ENCODE measurements around the gene CFAP46. TPM values are rescaled to one million over a fixed set of nuclear protein-coding genes. Genes with fewer than 3 reads are reported as not detected.

Gene CFAP46
- total RNA-seq, 1 donor from 2014 or later = 1.3 TPM

DNA sequence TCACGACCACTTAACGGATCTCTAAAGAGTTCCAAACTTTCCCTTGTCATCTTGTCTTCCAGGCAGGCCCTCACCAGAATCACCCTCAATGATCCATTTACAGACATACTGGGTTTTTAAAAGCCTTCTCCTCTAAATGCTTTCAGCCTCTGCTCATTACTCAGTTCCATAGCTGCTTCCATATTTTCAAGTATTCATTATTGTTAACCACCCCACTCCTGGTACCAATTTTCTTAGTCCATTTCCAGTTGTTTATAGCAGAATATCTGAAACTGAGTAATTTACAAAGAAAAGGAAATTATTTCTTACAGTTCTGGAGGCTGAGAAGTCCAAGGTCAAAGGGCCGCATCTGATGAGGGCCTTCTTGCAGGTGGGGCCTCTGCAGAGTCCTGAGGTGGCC is 100.0 kb downstream of the CFAP46 start:
- Mint-ChIP-seq H3K9me3 (ENCODE audit: unreplicated experiment) (peaks cover 7% of the 10 kb centered on the region), H3K27me3 (ENCODE audit: low read depth, unreplicated experiment) (peaks cover 42% of the 10 kb centered on the region), H3K4me3 (ENCODE audit: unreplicated experiment) (no peak overlapping the region), H3K27ac (ENCODE audit: unreplicated experiment) (no peak overlapping the region), H3K4me1 (ENCODE audit: low read depth, unreplicated experiment) (no peaks in the 10 kb centered on the region), H3K36me3 (ENCODE audit: low read depth, unreplicated experiment) (peaks cover 2% of the 10 kb centered on the region)
- H3K9ac ChIP-seq (ENCODE audit: low read length) = no peak overlapping the region
- H3K36me3 ChIP-seq (ENCODE audit: insufficient read depth, low read length) = no peaks in the 10 kb centered on the region
- no peaks in the 10 kb centered on the region for H4K20me1 ChIP-seq (ENCODE audit: insufficient read depth, low read length)
- H3K27me3 ChIP-seq (ENCODE audit: insufficient read depth, low read length) = no peaks in the 10 kb centered on the region
- FAIRE-seq (no peak), DNase-seq (ENCODE audit: low read depth) (no peak)
- TF ChIP-seq EZH2 (IDR thresholded peaks at IDR 0.05; ENCODE audit: insufficient read depth, low read length) = no peak
- TF ChIP-seq, protein P1, sequence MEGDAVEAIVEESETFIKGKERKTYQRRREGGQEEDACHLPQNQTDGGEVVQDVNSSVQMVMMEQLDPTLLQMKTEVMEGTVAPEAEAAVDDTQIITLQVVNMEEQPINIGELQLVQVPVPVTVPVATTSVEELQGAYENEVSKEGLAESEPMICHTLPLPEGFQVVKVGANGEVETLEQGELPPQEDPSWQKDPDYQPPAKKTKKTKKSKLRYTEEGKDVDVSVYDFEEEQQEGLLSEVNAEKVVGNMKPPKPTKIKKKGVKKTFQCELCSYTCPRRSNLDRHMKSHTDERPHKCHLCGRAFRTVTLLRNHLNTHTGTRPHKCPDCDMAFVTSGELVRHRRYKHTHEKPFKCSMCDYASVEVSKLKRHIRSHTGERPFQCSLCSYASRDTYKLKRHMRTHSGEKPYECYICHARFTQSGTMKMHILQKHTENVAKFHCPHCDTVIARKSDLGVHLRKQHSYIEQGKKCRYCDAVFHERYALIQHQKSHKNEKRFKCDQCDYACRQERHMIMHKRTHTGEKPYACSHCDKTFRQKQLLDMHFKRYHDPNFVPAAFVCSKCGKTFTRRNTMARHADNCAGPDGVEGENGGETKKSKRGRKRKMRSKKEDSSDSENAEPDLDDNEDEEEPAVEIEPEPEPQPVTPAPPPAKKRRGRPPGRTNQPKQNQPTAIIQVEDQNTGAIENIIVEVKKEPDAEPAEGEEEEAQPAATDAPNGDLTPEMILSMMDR (IDR thresholded peaks at IDR 0.05; ENCODE audit: insufficient read depth, low read depth, low read length) = no peak
- H3K4me1 ChIP-seq (ENCODE audit: insufficient read depth, low read length) = no peaks in the 10 kb centered on the region
- no peaks in the 10 kb centered on the region for H3K79me2 ChIP-seq (ENCODE audit: insufficient read depth, low read length)
- H3K27ac ChIP-seq (ENCODE audit: low read depth, low read length) = no peak overlapping the region
- H3K4me2 ChIP-seq (ENCODE audit: low read length) = no peak overlapping the region
- H2AFZ ChIP-seq (ENCODE audit: low read depth, low read length) = no peak overlapping the region
- no peak overlapping the region for H3K4me3 ChIP-seq (ENCODE audit: insufficient read depth, low read depth, low read length)
- no peaks in the 10 kb centered on the region for H3K9me3 ChIP-seq (ENCODE audit: insufficient read depth, low read depth, low read length)

DNA sequence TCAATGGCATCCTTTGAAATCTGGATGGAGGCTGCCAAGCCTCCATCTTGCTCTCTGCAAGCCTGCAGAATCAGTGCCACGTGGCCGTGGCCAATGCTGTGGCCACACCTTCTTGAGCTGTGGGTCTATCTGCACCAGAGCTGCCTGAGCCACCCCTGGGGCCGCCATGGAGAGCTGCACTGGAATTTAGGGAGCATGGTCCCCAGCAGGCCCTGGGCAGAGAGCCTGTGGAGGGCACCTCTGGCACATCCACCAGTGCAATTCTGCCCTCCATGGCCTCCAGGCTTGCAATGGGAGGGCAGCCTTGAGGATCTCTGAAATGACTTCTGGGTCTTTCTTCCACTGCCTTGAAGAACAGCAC is 100.8 kb downstream of the CFAP46 start:
- Histone ChIP-seq H3K9me3 (ENCODE audit: insufficient read depth, low read depth, low read length) (no peaks in the 10 kb centered on the region), H3K4me1 (ENCODE audit: insufficient read depth, low read length) (no peaks in the 10 kb centered on the region), H4K20me1 (ENCODE audit: insufficient read depth, low read length) (no peaks in the 10 kb centered on the region), H2AFZ (ENCODE audit: low read depth, low read length) (no peak overlapping the region), H3K36me3 (ENCODE audit: insufficient read depth, low read length) (no peaks in the 10 kb centered on the region), H3K79me2 (ENCODE audit: insufficient read depth, low read length) (no peaks in the 10 kb centered on the region), H3K27ac (ENCODE audit: low read depth, low read length) (no peak overlapping the region), H3K9ac (ENCODE audit: low read length) (no peak overlapping the region), H3K4me3 (ENCODE audit: insufficient read depth, low read depth, low read length) (no peak overlapping the region), H3K27me3 (ENCODE audit: insufficient read depth, low read length) (no peaks in the 10 kb centered on the region), H3K4me2 (ENCODE audit: low read length) (no peak overlapping the region)
- peaks cover 2% of the 10 kb centered on the region for H3K36me3 Mint-ChIP-seq (ENCODE audit: low read depth, unreplicated experiment)
- DNase-seq (ENCODE audit: low read depth) (no peak), FAIRE-seq (no peak)
- peaks cover 44% of the 10 kb centered on the region for H3K27me3 Mint-ChIP-seq (ENCODE audit: low read depth, unreplicated experiment)
- no peaks in the 10 kb centered on the region for H3K4me1 Mint-ChIP-seq (ENCODE audit: low read depth, unreplicated experiment)
- no peak overlapping the region for H3K4me3 Mint-ChIP-seq (ENCODE audit: unreplicated experiment)
- H3K9me3 Mint-ChIP-seq (ENCODE audit: unreplicated experiment) = peaks cover 7% of the 10 kb centered on the region
- no peak overlapping the region for H3K27ac Mint-ChIP-seq (ENCODE audit: unreplicated experiment)
- TF ChIP-seq, protein P1 (IDR thresholded peaks at IDR 0.05; ENCODE audit: insufficient read depth, low read depth, low read length) = no peak
- TF ChIP-seq EZH2 (IDR thresholded peaks at IDR 0.05; ENCODE audit: insufficient read depth, low read length) = no peak

DNA sequence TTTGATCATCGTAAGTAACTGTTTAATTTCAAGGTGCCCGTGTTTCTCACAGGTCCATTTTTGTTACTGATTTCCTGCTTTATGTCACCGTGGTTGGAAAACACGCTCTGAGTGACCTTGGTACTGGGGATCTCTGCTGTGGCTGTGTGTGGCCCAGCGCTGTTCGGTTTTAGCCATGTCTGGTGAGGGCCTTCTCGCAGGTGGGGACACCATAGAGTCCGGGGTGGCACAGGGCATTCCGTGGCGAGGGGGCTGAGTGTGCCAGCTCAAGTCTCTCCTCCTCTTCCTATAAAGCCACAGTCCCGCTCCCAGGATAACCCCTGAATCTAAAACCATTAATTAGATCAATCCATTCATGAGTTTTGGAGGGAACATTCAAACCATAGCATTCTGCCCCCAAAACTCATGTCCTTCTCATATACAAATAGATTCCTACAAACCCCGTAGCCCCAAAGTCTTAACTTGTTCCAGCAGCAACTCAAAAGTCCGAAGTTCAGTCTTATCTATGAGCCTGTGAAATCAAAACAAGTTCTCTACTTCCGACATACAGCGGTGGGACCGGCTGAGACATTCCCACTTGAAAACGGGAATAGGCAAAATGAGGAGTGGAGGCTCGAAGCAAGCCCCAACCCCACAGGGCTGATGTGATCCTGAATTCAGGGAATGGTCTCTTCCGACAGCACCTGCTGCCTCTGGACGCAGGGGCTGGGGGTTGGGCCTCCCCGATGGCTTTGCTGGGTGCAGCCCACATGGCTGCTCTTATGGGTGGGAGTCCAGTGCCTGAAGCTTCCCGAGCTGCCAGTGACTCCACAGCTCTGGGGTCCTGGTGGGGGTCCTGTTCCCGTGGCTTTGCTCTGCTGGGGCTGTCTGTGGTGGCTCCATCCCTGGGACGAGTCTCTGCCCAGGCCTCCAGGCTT is 101.4 kb downstream of the CFAP46 start:
- TF ChIP-seq EZH2 (IDR thresholded peaks at IDR 0.05; ENCODE audit: insufficient read depth, low read length) = no peak
- TF ChIP-seq, protein P1 (IDR thresholded peaks at IDR 0.05; ENCODE audit: insufficient read depth, low read depth, low read length) = no peak
- H4K20me1 ChIP-seq (ENCODE audit: insufficient read depth, low read length) = no peaks in the 10 kb centered on the region
- FAIRE-seq = no peak
- H3K27ac ChIP-seq (ENCODE audit: low read depth, low read length) = no peak overlapping the region
- no peak for DNase-seq (ENCODE audit: low read depth)
- no peaks in the 10 kb centered on the region for H3K4me1 ChIP-seq (ENCODE audit: insufficient read depth, low read length)
- Mint-ChIP-seq H3K4me3 (ENCODE audit: unreplicated experiment) (no peak overlapping the region), H3K27me3 (ENCODE audit: low read depth, unreplicated experiment) (peaks cover 40% of the 10 kb centered on the region), H3K36me3 (ENCODE audit: low read depth, unreplicated experiment) (peaks cover 2% of the 10 kb centered on the region), H3K4me1 (ENCODE audit: low read depth, unreplicated experiment) (no peaks in the 10 kb centered on the region), H3K9me3 (ENCODE audit: unreplicated experiment) (peaks cover 7% of the 10 kb centered on the region), H3K27ac (ENCODE audit: unreplicated experiment) (no peak overlapping the region)
- H3K27me3 ChIP-seq (ENCODE audit: insufficient read depth, low read length) = no peaks in the 10 kb centered on the region
- no peaks in the 10 kb centered on the region for H3K36me3 ChIP-seq (ENCODE audit: insufficient read depth, low read length)
- no peak overlapping the region for H2AFZ ChIP-seq (ENCODE audit: low read depth, low read length)
- H3K4me2 ChIP-seq (ENCODE audit: low read length) = no peak overlapping the region
- H3K9me3 ChIP-seq (ENCODE audit: insufficient read depth, low read depth, low read length) = no peaks in the 10 kb centered on the region
- no peaks in the 10 kb centered on the region for H3K79me2 ChIP-seq (ENCODE audit: insufficient read depth, low read length)
- H3K9ac ChIP-seq (ENCODE audit: low read length) = no peak overlapping the region
- H3K4me3 ChIP-seq (ENCODE audit: insufficient read depth, low read depth, low read length) = no peak overlapping the region

Measured in astrocyte (in vitro differentiated cells and primary cell).